Retinal pigment epithelial cell (primary cell): ENCODE results near the gene NSMF.
A peak's percentile ranks its signal among the peaks of the same experiment; 100 is the strongest.

Source experiments
- DNase-seq: peaks from one replicate; pipeline ENCODE4 v3.0.0-alpha.2; 2010; ENCODE audit warnings: low read depth
- H3K4me3 ChIP-seq: 2 replicates; pipeline ENCODE4 v1.5.1; 2011; ENCODE audit warnings: mild to moderate bottlenecking, low read length, control low read depth, moderate library complexity
- CTCF ChIP-seq: conservative IDR thresholded peaks from 2 replicates; pipeline ENCODE4 v1.5.1; 2011; ENCODE audit warnings: low read depth, low read length, control low read depth, inconsistent platforms

NSMF gene

GRCh38 chr9:137437691-137438590, 21.2 kb downstream of the NSMF start:
- DNase-seq: no peak
- no peak overlapping the region for H3K4me3 ChIP-seq
- no peak for TF ChIP-seq CTCF

DNA sequence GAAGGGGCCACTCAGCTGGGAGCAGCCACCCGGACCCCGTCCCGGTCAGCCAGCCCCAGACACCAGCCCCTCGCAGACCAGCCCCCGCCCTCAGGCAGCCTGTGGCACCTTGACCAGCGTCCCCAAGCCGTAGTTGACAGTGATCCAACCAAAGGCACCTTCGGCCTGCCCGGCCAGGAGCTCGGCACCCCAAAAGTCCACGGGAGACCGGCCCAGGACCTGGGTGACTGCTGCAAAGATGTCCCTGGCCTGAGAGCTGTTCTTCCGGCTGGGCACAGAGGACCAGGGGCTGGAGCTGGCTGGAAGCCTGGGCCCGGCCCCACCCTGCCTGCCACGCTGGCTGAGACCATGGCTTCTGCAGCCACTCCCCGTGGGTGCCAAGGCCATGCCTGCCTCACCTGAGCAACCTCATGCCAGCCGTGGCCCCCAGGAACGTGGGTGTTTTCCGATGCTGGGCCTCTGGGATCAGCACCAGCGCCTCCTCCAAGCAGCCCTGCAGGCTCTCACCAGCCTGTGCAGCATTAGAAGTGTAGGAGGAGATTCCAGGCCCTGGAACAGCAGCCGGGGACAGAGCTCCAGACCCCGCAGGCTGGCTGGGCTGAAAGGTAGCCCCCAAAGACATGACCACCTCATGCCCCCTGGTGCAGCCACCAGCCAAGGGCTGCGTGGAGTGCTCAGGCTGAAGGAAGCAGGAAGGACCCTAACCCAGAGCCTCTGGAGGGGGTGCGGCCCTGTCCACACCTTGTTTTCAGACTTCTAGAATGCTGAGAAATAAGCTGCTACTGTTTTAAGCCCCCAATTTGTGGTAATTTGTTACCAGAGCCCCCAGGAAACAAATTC, 22.2 kb downstream of the NSMF start:
- no peak for TF ChIP-seq CTCF
- H3K4me3 ChIP-seq: no peak overlapping the region
- no peak for DNase-seq

GRCh38 chr9:137435980-137436760, 23.0 kb downstream of the NSMF start:
- H3K4me3 ChIP-seq: no peak overlapping the region
- TF ChIP-seq CTCF: no peak
- DNase-seq: peak; percentile 45

GRCh38 chr9:137435381-137435891, 23.7 kb downstream of the NSMF start:
- no peak for DNase-seq
- TF ChIP-seq CTCF: no peak
- H3K4me3 ChIP-seq: no peak overlapping the region

- DNase-seq: no peak
- H3K4me3 ChIP-seq: no peak overlapping the region
- TF ChIP-seq CTCF: no peak
These were observed 24.4 kb downstream of the NSMF start for GRCh38 chr9:137434498-137435380.

GRCh38 chr9:137433916-137434431, 25.2 kb downstream of the NSMF start:
- DNase-seq: no peak
- no peak overlapping the region for H3K4me3 ChIP-seq
- TF ChIP-seq CTCF: no peak
